HFFc6 (cell line): ENCODE data around the gene SLC49A3. TPM values are rescaled to one million over a fixed set of nuclear protein-coding genes. Genes with fewer than 3 reads are reported as not detected.

ENCODE experiments used
- DNase-seq: peaks from one replicate; pipeline ENCODE4 v3.0.0-alpha.2; 2018
- H3K27ac Mint-ChIP-seq: 2 replicates; pipeline ENCODE4 v1.8.0; 2020; ENCODE audit warnings: mild to moderate bottlenecking, mixed read lengths
- H3K27me3 Mint-ChIP-seq: 2 replicates; pipeline ENCODE4 v1.8.0; 2021; ENCODE audit warnings: mild to moderate bottlenecking, moderate library complexity, mixed read lengths; ENCODE audit not compliant: insufficient read depth
- H3K36me3 Mint-ChIP-seq: 2 replicates; pipeline ENCODE4 v1.8.0; 2021; ENCODE audit warnings: low read depth, mixed read lengths
- H3K4me1 Mint-ChIP-seq: 2 replicates; pipeline ENCODE4 v1.8.0; 2020; ENCODE audit warnings: low read depth, mixed read lengths
- H3K4me3 Mint-ChIP-seq: 2 replicates; pipeline ENCODE4 v1.8.0; 2020; ENCODE audit warnings: mild to moderate bottlenecking, moderate library complexity, mixed read lengths
- H3K9me3 Mint-ChIP-seq: 2 replicates; pipeline ENCODE4 v1.8.0; 2020; ENCODE audit warnings: mild to moderate bottlenecking, mixed read lengths
- total RNA-seq, 6 experiments: library from RNA; stranded (reverse); fragmentation: NEBNext Ultra II Directional; extraction: Animal tissue kit (Norgen Biotek cat#: 25700); gene quantifications; 2 replicates in 1 of 6; 3 replicates in 5 of 6; pipeline ENCODE4 v1.2.3, GENCODE V29; 2021
- TF ChIP-seq, protein P1 (sequence below): fragments of 200-600 bp; sonication (generic); IDR thresholded peaks from 2 replicates; pipeline ENCODE4 v1.5.0; 2021; ENCODE audit warnings: antibody characterized with exemption, mild to moderate bottlenecking

Gene SLC49A3
- total RNA-seq, 6 experiments from 2014 or later: 0.13 to 0.62 (median 0.21) TPM; not detected in 1

DNA sequence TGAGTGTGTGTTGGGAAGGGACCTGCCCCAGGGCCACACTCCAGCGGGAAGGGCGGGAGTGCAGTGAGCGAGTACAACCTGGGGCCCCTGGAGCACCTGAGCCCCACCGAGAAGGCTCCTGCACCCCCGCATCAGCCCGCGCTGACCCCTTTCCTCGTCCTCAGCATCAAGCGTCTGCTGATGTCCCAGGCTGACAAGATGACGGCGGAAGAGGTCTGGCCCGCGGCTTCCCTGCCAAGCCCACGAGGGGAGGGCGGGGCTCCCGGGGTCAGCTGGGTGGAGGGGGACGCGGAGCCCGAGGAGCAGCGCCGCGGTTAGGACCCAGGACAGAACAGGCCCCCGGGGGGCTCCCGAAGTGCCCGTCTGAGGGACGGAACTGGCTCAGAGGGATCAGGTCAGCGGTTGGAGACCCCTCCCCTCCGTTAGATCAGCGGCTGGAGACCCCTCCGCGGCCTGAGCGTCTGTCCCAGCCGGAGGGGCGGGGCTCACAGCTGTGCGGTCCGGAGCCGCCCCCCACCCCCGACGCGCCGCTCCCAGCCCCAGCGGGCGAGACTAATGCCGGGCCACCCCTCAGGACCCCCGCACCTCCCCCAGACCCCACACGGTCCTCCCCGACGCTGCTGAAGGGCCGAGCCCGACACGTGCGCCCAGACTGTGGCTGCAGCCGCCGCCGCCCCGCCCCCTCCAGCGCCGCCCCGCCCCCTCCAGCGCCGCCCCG lies 7.9 kb downstream of the SLC49A3 start:
- DNase-seq: no peak

DNA sequence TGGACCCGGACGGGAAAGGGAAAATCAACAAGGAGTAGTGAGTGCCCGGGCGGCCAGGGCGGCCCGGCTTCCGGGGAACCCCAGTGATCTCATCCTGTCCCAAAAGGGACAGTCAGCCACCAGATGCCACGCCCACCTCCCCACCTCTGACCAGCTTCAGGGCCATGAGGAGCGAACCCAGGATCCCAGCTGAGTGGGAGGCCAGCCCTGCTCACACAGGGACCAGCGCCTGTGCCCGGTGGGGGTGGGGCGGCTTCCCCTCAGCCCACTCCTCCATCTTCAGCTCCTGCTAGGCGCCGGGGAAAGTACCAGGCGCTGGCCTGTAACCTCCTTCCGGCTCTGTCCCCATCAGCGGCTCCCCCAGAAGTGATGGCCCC lies 8.4 kb downstream of the SLC49A3 start:
- DNase-seq: no peak
- H3K9me3 Mint-ChIP-seq: no peaks in the 10 kb centered on the region
- H3K4me1 Mint-ChIP-seq: no peaks in the 10 kb centered on the region
- no peaks in the 10 kb centered on the region for H3K36me3 Mint-ChIP-seq
- no peak overlapping the region for H3K27ac Mint-ChIP-seq
- H3K27me3 Mint-ChIP-seq: peaks cover 2% of the 10 kb centered on the region; the same call in 1 of the 2 replicates
- TF ChIP-seq, protein P1, sequence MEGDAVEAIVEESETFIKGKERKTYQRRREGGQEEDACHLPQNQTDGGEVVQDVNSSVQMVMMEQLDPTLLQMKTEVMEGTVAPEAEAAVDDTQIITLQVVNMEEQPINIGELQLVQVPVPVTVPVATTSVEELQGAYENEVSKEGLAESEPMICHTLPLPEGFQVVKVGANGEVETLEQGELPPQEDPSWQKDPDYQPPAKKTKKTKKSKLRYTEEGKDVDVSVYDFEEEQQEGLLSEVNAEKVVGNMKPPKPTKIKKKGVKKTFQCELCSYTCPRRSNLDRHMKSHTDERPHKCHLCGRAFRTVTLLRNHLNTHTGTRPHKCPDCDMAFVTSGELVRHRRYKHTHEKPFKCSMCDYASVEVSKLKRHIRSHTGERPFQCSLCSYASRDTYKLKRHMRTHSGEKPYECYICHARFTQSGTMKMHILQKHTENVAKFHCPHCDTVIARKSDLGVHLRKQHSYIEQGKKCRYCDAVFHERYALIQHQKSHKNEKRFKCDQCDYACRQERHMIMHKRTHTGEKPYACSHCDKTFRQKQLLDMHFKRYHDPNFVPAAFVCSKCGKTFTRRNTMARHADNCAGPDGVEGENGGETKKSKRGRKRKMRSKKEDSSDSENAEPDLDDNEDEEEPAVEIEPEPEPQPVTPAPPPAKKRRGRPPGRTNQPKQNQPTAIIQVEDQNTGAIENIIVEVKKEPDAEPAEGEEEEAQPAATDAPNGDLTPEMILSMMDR: no peak
- no peak overlapping the region for H3K4me3 Mint-ChIP-seq

More for the DNA sequence above, 7.9 kb downstream of the SLC49A3 start:
- Mint-ChIP-seq H3K27ac (no peak overlapping the region), H3K36me3 (no peaks in the 10 kb centered on the region), H3K9me3 (no peaks in the 10 kb centered on the region), H3K4me1 (no peaks in the 10 kb centered on the region), H3K4me3 (no peak overlapping the region), H3K27me3 (peaks cover 2% of the 10 kb centered on the region; the same call in 1 of the 2 replicates)
- TF ChIP-seq, protein P1: no peak

DNA sequence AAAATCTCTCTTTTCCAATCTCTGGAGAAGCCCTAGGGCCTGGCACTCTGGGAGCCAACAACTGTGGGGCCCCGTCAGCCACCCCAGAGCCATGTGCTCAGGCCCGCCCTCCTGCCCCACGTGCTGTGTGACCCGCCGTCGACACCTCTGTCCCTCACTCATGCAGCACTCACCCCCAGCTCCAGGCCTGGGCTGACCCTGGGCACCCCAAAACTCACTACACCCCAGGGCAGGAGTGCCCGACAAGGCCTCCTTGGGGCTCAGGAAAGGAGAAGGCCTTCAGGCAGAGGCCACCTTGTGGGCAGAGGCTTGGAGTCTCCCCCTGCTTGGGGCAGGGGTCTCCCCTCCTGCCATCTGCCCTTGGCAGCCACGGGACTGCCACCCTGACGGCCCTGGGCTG lies 8.9 kb downstream of the SLC49A3 start:
- no peak overlapping the region for H3K4me3 Mint-ChIP-seq

DNA sequence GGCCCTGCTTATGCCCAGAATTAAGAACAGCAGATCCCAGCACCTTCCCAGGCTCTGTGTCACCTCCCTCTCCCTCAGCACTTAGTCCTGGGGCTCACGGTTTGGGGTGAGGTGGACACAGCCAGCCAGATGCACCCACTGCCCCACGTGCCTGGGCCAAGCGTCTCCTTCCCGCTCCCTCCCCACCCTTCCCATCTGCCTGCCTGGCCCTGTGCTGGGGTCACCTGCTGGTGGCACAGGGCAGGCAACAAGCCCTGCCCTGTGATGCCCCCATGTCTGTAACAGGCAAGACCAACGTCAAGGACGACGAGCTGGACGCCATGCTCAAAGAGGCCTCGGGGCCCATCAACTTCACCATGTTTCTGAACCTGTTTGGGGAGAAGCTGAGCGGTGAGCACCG lies 9.3 kb downstream of the SLC49A3 start:
- H3K4me3 Mint-ChIP-seq: no peak overlapping the region
- peaks cover 2% of the 10 kb centered on the region; the same call in 1 of the 2 replicates for H3K27me3 Mint-ChIP-seq
- no peaks in the 10 kb centered on the region for H3K36me3 Mint-ChIP-seq
- TF ChIP-seq, protein P1: no peak
- DNase-seq: no peak
- H3K9me3 Mint-ChIP-seq: no peaks in the 10 kb centered on the region
- H3K27ac Mint-ChIP-seq: no peak overlapping the region
- H3K4me1 Mint-ChIP-seq: no peaks in the 10 kb centered on the region

More for the DNA sequence above, 8.9 kb downstream of the SLC49A3 start:
- Mint-ChIP-seq H3K27ac (no peak overlapping the region), H3K4me1 (no peaks in the 10 kb centered on the region), H3K9me3 (no peaks in the 10 kb centered on the region), H3K36me3 (no peaks in the 10 kb centered on the region), H3K27me3 (peaks cover 2% of the 10 kb centered on the region; the same call in 1 of the 2 replicates)
- TF ChIP-seq, protein P1: no peak
- DNase-seq: no peak

DNA sequence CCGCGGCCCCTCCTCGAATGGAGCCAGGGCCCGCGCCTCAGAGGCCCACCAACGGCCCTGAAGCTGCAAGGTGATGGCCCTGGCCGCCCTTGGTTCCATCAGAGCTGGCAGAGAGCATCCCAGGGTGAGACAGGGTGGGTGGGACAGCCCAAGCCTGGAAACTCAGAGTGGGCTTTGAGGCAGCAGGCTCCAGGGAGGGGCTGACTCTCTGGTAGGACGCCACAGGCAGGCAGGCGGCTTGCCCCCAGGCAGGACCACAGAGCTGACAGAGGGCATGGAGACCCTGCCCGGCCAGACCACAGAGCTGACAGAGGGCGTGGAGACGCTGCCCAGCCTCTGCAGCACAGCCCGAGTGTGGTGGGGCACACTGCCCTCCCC lies 9.9 kb downstream of the SLC49A3 start:
- H3K4me1 Mint-ChIP-seq: no peaks in the 10 kb centered on the region
- no peak overlapping the region for H3K4me3 Mint-ChIP-seq
- H3K27ac Mint-ChIP-seq: no peak overlapping the region
- DNase-seq: no peak
- no peaks in the 10 kb centered on the region for H3K9me3 Mint-ChIP-seq
- TF ChIP-seq, protein P1: no peak
- H3K36me3 Mint-ChIP-seq: no peaks in the 10 kb centered on the region
- H3K27me3 Mint-ChIP-seq: no peaks in the 10 kb centered on the region
